Gastroesophageal sphincter (tissue), 3 donors: ENCODE results near the gene OSTC.

Source experiments
- CTCF ChIP-seq, 4 experiments: fragments of 200-600 bp in 2 of 4; fragments of 450-650 bp in 2 of 4; sonication (generic) in 1 of 4; IDR thresholded peaks; one replicate each; pipeline ENCODE4 v1.5.1; 2017 to 2019; ENCODE audit warnings: antibody characterized with exemption in 4 of 4, mild to moderate bottlenecking in 2 of 4, moderate library complexity in 2 of 4
- EP300 ChIP-seq: sonication (generic); formaldehyde crosslinking; IDR thresholded peaks from one replicate; pipeline ENCODE4 v1.6.1; 2017; ENCODE audit warnings: antibody characterized with exemption, mild to moderate bottlenecking
- POLR2A ChIP-seq, 2 donors: fragments of 450-650 bp; IDR thresholded peaks; one replicate each; pipeline ENCODE4 v1.6.1; 2017; ENCODE audit warnings: antibody characterized with exemption in 2 of 2, mild to moderate bottlenecking in 2 of 2, moderate library complexity in 1 of 2
- POLR2AphosphoS5 ChIP-seq: sonication (generic); formaldehyde crosslinking; IDR thresholded peaks from one replicate; pipeline ENCODE4 v1.6.1; 2017; ENCODE audit warnings: antibody characterized with exemption

DNA sequence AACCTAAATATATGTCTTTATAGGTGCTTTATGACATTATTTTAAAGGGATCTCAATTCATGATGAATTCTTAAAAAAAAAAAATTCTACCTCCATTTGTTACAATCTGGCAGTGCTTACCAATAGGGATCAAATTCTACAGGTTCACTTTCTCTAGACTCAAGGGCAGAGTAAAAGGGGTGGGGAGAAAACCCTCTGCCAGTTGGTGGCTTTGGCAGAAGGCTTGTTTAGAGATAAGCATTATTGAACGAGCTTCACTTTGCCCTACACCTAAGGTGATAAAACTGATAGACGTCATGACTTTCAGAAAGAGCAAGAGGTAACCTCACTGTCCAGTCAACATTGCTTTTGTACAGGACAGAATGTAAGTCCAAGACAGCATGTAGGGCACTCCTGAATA is 53.6 kb downstream of the OSTC start:
- TF ChIP-seq CTCF (IDR thresholded peaks at IDR 0.05) = no peak
- TF ChIP-seq POLR2AphosphoS5 = no peak
- TF ChIP-seq POLR2A (IDR thresholded peaks at IDR 0.05) = no peak
- no peak for TF ChIP-seq EP300
